OCI-LY1 (cell line): ENCODE data around the gene PER2.

ENCODE experiments used
- H2AFZ ChIP-seq: fragments of 200-600 bp; sonication (generic), shearing (Covaris generic); 2 replicates; pipeline ENCODE4 v1.6.0; 2014; ENCODE audit warnings: antibody characterized with exemption, mild to moderate bottlenecking, low read length
- H3F3A ChIP-seq: fragments of 200-600 bp; sonication (generic), shearing (Covaris generic); 2 replicates; pipeline ENCODE4 v1.6.0; 2014; ENCODE audit warnings: mild to moderate bottlenecking, antibody characterized with exemption, low read length, moderate library complexity; ENCODE audit not compliant: insufficient read depth
- H3K27ac ChIP-seq: fragments of 200-600 bp; sonication (generic); 2 replicates; pipeline ENCODE4 v1.5.1; 2014; ENCODE audit warnings: low read length, mixed run types, mild to moderate bottlenecking, low read depth; ENCODE audit not compliant: poor library complexity, severe bottlenecking
- H3K27me3 ChIP-seq: fragments of 200-600 bp; sonication (generic); 2 replicates; pipeline ENCODE4 v1.6.0; 2014; ENCODE audit warnings: antibody characterized with exemption, mild to moderate bottlenecking, low read length, moderate library complexity; ENCODE audit not compliant: insufficient read depth
- H3K36me3 ChIP-seq: fragments of 200-600 bp; sonication (generic); 2 replicates; pipeline ENCODE4 v1.6.1; 2014; ENCODE audit warnings: mild to moderate bottlenecking, antibody characterized with exemption, low read length, moderate library complexity, mixed read lengths; ENCODE audit not compliant: insufficient read depth
- H3K4me1 ChIP-seq: fragments of 200-600 bp; sonication (generic); 2 replicates; pipeline ENCODE4 v1.5.1; 2014; ENCODE audit warnings: mild to moderate bottlenecking, low read length, moderate library complexity; ENCODE audit not compliant: insufficient read depth, severe bottlenecking
- H3K4me2 ChIP-seq: fragments of 200-600 bp; sonication (generic), shearing (Covaris generic); 2 replicates; pipeline ENCODE4 v1.6.1; 2014; ENCODE audit warnings: low read length
- H3K4me3 ChIP-seq: fragments of 200-600 bp; sonication (generic); 2 replicates; pipeline ENCODE4 v1.5.1; 2014; ENCODE audit warnings: low read length, low read depth, mild to moderate bottlenecking, mixed read lengths; ENCODE audit not compliant: poor library complexity, severe bottlenecking
- H3K79me2 ChIP-seq: fragments of 200-600 bp; shearing (Covaris generic); 2 replicates; pipeline ENCODE4 v1.6.1; 2016; ENCODE audit warnings: mixed run types, low read length, mixed read lengths; ENCODE audit not compliant: insufficient read depth
- H3K9ac ChIP-seq: fragments of 200-600 bp; sonication (generic), shearing (Covaris generic); 2 replicates; pipeline ENCODE4 v1.6.1; 2014; ENCODE audit warnings: mild to moderate bottlenecking, low read length, mixed read lengths
- H3K9me2 ChIP-seq: fragments of 200-600 bp; sonication (generic), shearing (Covaris generic); 2 replicates; pipeline ENCODE4 v1.6.1; 2014; ENCODE audit warnings: low read depth, mild to moderate bottlenecking, low read length, mixed read lengths
- H3K9me3 ChIP-seq: fragments of 200-600 bp; shearing (Covaris generic); 2 replicates; pipeline ENCODE4 v1.6.1; 2014; ENCODE audit warnings: low read length, mixed read lengths
- H4K20me1 ChIP-seq: fragments of 200-600 bp; sonication (generic), shearing (Covaris generic); 2 replicates; pipeline ENCODE4 v1.6.0; 2016; ENCODE audit warnings: mild to moderate bottlenecking, low read length; ENCODE audit not compliant: insufficient read depth
- CTCF ChIP-seq: fragments of 200-600 bp; sonication (generic), shearing (Covaris generic); IDR thresholded peaks from 2 replicates; pipeline ENCODE4 v1.5.1; 2017; ENCODE audit warnings: mild to moderate bottlenecking, antibody characterized with exemption, low read length, moderate library complexity, mixed read lengths
- EZH2 ChIP-seq: fragments of 200-600 bp; sonication (generic), shearing (Covaris generic); IDR thresholded peaks from 2 replicates; pipeline ENCODE4 v1.8.0; 2017; ENCODE audit warnings: borderline replicate concordance, mixed run types, mild to moderate bottlenecking, antibody characterized with exemption, low read length, moderate library complexity, mixed read lengths

The PER2 gene

GRCh38 chr2:238264072-238264460, 24.3 kb downstream of the PER2 start:
- Histone ChIP-seq H3K79me2 (no peaks in the 10 kb centered on the region), H3K36me3 (0 out of 2 replicates have a peak, but pooled peaks cover 8% of the 10 kb centered on the region), H3K9me2 (no peaks in the 10 kb centered on the region), H3K4me3 (no peak overlapping the region), H4K20me1 (no peaks in the 10 kb centered on the region), H3K27me3 (no peaks in the 10 kb centered on the region), H3F3A (no peaks in the 10 kb centered on the region), H3K4me1 (no peaks in the 10 kb centered on the region), H3K9ac (no peak overlapping the region), H2AFZ (no peak overlapping the region), H3K9me3 (no peaks in the 10 kb centered on the region), H3K4me2 (no peak overlapping the region), H3K27ac (no peak overlapping the region)
- TF ChIP-seq CTCF (no peak), EZH2 (no peak)

GRCh38 chr2:238263204-238264071, 25.0 kb downstream of the PER2 start:
- H2AFZ ChIP-seq = no peak overlapping the region

GRCh38 chr2:238262496-238263122, 25.8 kb downstream of the PER2 start:
- Histone ChIP-seq H3K79me2 (no peaks in the 10 kb centered on the region), H2AFZ (no peak overlapping the region), H3K27me3 (no peaks in the 10 kb centered on the region), H3K4me2 (no peak overlapping the region), H3F3A (no peaks in the 10 kb centered on the region), H3K36me3 (peaks cover 13% of the 10 kb centered on the region; the same call in 1 of the 2 replicates), H3K27ac (no peak overlapping the region), H3K9me3 (no peaks in the 10 kb centered on the region), H3K9me2 (no peaks in the 10 kb centered on the region), H4K20me1 (no peaks in the 10 kb centered on the region), H3K4me3 (no peak overlapping the region), H3K9ac (no peak overlapping the region), H3K4me1 (no peaks in the 10 kb centered on the region)
- no peak for TF ChIP-seq EZH2

More at GRCh38 chr2:238263204-238264071, 25.0 kb downstream of the PER2 start:
- no peaks in the 10 kb centered on the region for H3K27me3 ChIP-seq
- H3K9me2 ChIP-seq = no peaks in the 10 kb centered on the region
- H3K4me1 ChIP-seq = no peaks in the 10 kb centered on the region
- H3K79me2 ChIP-seq = no peaks in the 10 kb centered on the region
- TF ChIP-seq CTCF (peak; percentile 90), EZH2 (no peak)
- H4K20me1 ChIP-seq = no peaks in the 10 kb centered on the region
- 0 out of 2 replicates have a peak, but pooled peaks cover 8% of the 10 kb centered on the region for H3K36me3 ChIP-seq
- no peak overlapping the region for H3K4me3 ChIP-seq
- H3K4me2 ChIP-seq = no peak overlapping the region
- no peak overlapping the region for H3K27ac ChIP-seq
- H3K9ac ChIP-seq = no peak overlapping the region
- H3F3A ChIP-seq = no peaks in the 10 kb centered on the region
- H3K9me3 ChIP-seq = no peaks in the 10 kb centered on the region
